ENCODE data around the gene MAD1L1.
"Not testable (repeated sequence)": the region's sequence is repeated elsewhere in the genome, so short reads cannot be mapped to it uniquely, and the experiment has no call there.

Gene MAD1L1

DNA sequence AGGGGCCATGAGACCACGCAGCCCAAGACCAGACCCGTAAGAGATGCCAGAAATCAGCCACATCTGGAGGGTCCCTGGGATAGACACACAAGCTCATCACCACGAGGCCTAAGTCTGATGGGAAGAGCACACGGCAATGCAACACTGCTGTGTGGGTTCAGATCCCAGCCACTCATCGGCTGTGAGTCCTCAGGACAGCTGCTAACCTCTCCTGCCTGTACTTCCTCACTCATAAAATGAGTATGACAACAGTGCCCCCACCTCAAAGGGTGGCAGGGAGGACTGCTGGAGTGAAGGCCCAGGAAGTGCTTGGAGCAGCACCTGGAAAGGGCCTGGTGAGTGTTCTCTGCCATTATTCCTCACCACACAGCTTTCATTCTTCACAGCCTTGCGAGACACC lies 60.9 kb downstream of the MAD1L1 start:
- DNase-seq = no peak

DNA sequence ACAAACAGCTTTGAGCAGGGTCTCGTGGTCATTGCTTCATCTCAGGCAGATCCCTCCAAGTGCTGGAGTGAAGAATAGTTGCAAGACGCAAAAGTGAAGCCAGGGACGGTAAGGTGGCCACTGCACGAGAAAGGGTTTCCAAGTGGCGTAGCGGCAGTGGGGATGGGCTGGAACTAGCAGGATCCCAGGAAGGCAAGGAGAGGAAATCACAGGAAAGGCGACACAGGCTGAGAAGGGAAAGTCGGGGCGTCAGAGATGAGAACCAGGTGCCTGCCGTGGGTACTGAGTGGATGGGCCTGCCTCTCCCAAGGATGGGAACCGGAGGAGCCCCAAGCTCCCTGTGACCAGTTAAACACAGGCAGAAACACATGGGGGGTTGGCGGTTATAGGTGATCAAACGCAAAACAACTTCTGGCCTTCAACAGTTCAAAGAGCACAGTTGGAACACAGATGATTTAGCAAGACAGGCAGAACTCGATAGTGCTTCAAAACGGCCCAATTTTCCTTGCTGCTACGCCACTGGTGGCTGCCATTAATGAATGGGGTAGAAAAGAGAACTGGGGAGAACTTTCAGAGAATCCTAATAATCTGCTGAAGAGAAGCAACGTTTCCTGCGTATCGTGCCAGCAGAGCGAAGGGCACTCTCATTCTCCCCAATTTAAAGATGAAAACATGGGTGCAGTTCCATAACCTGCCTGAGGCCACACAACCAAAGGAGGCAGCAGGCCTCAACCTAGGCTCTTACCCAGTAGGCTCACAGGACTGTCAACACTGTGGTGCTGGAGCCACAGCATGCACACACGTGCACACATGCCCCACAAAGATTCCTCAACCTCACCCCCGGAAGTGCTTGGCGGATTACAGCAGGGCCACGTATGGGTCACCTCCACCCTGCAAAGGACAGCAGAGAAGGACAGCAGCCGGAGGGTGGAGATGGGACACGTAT lies 61.9 kb downstream of the MAD1L1 start:
- no peak for DNase-seq

GRCh38 chr7:2169923-2170575 lies 62.7 kb downstream of the MAD1L1 start:
- DNase-seq = no peak

- no peak for DNase-seq
Measured at GRCh38 chr7:2168615-2169311, 64.0 kb downstream of the MAD1L1 start.

- no peak for DNase-seq
Measured at GRCh38 chr7:2166625-2167280, 66.0 kb downstream of the MAD1L1 start.

DNA sequence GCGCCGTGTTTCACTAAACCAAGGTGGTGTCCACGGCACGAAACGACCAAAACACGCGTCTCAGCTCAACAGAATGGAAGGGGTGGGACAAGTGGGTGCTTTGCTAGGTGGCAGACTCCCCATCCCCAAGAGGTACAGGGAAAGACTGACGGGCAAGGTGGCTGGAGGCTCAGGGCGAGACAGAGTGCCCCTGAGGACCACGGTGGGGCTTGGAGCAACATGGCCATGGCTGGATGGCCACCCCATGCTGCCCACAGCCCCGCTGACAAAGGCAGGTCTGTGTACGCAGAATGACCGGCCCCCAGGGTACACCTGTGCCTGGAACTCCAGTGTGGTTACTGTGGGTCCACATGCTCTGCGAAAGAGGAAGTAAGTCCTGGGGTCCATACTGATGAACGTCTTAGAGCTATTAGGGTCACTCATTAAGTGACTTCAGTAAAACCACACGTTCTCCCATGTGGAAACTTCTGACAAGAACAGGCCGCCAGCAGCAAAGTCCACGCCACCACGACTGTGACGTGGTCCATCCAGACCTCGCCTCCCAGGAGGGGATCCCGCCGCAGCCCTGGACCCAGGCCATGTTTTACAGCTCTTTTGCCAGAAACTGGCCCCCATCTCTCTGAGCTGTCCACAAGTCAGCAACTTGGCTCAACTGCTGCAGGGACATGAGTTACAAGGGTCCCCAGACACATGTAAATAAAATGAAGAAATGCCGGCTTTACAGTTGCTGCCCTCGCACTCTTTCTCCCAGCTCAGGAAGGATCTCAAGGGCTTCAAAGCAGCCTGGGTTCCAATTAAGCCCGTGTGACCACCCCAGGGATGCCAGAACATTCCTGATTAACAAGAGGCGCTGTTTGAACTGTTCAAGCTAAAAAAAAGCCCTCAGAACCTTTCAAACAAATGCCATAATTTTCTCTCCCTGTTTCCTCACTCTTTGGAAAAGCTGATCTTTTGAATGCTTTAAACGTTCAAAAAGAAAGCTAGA lies 66.8 kb downstream of the MAD1L1 start:
- no peak for DNase-seq

- no peak for DNase-seq
Measured at GRCh38 chr7:2165239-2165609, 67.5 kb downstream of the MAD1L1 start.

GRCh38 chr7:2164646-2165045 lies 68.1 kb downstream of the MAD1L1 start:
- DNase-seq = no peak

DNA sequence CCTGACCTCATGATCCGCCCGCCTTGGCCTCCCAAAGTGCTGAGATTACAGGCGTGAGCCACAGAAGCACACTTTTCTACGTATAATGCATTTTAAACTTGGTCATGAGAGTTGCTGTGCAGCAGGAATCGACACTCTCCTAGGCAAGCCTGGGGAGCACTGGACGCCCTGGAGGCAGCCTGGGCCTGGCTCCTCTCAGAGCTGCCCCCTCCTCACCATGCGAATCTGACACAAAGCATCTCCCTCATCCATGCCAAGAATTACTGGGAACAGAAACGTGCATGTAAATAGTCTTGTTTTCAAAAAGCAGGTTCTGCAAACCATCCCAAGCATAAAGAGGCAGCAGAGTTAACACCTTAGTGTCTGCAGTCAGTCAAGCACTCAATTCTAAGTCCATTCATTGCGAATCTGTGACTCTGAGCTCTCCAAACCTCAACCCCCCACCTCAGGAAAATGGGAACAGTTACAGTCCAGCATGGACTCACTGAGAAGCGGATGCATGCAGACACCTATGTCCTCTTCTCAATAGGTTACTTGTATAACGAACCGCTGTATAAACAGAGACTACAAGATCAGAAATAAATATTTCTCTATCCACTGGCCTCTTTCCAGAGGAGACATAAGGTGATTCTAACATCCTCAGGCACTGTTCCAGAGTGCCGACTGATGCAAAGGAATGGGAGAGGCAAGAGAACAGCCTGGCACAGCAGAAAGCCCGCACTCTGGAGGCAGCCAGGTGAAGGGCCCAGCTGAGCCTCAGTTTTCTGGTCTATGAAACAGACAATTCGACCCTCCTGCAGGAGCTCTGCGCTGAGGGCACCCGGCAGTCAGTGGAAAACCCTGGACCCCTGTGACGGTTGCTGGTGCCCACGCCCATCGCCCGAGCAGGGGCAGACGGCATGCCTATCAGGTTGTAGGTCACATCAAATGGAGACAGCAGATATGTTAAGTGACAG lies 68.9 kb downstream of the MAD1L1 start:
- DNase-seq = no peak

DNA sequence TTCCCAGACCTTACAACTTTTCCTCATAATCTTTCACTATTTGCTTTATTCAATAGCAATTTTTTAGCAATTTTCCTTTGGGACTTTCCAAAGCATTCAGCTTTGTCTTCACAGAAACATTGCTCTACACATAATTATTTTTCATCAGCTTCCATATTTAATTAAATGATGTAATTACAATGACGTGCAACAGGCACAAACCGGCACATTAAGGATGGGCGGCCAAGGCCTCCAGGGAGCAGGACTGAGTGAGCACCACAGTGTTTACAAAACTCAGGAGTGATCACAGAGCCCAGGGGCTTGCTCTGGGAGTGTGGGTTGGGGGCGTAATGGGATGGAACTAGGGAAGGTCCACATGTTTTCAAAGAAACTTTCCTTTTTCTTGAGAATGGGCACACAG lies 69.8 kb downstream of the MAD1L1 start:
- DNase-seq = no peak

GRCh38 chr7:2162004-2162902 lies 70.5 kb downstream of the MAD1L1 start:
- not testable (repeated sequence) for DNase-seq

DNA sequence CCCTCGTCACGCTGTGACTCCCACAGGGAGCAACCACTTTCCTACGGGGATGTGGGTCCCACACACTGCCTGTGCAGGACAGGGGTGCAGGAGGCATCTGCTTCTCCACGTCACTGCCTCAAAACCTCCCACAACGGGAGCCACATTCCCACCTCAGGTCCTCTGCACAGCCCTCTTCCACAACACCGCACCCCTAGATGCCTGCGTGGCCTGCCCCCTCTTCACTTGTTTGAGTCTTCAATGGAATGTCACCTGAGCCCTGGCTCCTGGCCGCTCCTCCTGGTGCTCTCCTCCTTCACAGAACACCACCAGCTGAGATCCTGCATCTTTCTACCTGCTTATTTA lies 73.6 kb downstream of the MAD1L1 start:
- no peak for DNase-seq

- no peak for DNase-seq
Measured at GRCh38 chr7:2158331-2159175, 74.2 kb downstream of the MAD1L1 start.

DNA sequence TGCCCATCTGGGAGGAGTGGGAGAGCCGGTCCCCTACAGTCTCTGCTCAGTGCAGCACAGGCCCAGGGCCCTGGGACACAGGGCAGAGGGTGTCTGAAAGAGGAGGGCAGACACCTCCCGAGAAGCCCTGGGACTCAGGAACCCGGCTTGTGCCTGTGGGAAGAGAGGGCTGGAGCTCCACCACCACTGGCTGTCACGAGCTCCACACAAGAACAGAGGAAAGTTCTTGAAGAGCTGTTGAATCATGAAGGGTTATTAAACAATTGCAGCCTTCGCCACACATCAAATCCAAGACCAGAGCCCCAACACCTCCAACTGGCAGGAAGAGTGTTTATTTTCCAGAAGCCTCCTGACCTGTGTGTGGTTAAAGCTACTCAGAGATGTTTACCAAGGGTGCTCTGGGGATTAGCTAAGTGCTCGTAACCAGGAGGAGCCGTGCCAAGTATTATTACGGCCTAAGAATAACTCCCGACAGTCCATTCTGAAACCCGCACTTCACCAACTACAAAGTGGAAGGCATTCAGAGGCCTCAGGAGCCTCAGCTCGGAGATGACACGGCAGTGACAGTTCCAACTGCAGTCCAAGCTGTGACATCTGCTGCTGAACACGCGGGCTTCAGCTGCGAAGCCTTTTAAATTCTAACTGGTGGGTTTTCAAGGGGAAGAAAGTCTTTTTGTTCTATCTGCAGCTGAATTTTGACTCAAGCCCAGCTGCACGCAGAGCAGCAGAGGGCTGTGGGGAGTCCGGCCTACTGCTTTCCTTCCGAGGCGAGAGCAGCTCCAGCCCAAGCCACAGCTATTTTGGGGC lies 75.1 kb downstream of the MAD1L1 start:
- no peak for DNase-seq

- no peak for DNase-seq
Measured at GRCh38 chr7:2156756-2157472, 75.8 kb downstream of the MAD1L1 start.

DNA sequence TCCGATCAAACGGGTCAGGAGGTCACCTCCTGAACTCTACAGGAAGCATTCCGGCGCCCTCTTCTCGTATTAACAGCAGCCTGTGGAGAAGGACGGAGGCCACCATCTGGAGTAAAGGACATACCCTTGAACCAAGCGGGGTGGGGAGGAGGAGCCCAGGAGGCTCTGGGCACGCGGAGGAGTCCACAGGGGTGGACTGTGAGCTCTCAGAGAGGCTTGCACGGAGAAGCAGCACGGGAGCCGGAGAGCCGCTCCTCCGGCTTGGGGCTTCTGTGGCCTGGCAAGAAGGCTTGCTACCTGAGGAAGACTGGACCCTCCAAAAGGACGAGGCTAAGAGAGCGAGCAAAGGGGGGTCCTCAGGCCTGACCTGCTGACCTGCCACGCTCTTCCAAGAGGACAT lies 77.9 kb downstream of the MAD1L1 start:
- no peak for DNase-seq

DNA sequence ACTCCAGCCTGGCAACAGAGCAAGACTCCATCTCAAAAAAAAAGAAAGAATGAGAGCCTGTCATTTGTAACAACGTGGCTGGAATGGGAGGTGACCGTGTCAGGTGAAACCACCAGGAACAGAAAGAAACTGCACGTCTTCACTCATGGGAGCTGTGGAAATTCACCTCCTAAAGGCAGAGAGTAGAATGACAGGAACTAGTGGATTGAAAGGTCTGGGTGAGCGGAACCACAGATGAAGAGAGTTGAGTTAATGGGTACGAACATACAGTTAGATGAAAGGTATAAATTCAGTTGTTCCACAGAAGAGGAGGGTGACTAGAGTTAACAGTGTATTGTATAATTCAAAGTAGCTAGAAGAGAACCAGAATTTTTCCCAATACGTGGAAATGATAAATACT lies 78.6 kb downstream of the MAD1L1 start:
- DNase-seq = no peak

All from NK-92 treated with Interleukin-12 subunit alpha and Interleukin-12 subunit beta, amount 100 ng/mL, for 24 hours (cell line).